Osteoblast (primary cell): ENCODE results near the gene BRICD5. TPM values are rescaled to one million over a fixed set of nuclear protein-coding genes. Genes with fewer than 3 reads are reported as not detected.

Experiments used
- DNase-seq: peaks from one replicate; pipeline ENCODE4 v3.0.0; 2011; ENCODE audit warnings: low spot score, mixed read lengths; ENCODE audit not compliant: insufficient read length; ENCODE audit errors: missing footprints
- H2AFZ ChIP-seq: 2 replicates; pipeline ENCODE4 v1.6.0; 2011; ENCODE audit warnings: mild to moderate bottlenecking, low read length
- H3K27ac ChIP-seq: 2 replicates; pipeline ENCODE4 v1.5.1; 2011; ENCODE audit warnings: mild to moderate bottlenecking, low read depth, low read length, moderate library complexity
- H3K27me3 ChIP-seq: 2 replicates; pipeline ENCODE4 v1.6.0; 2012; ENCODE audit warnings: mild to moderate bottlenecking, control low read depth, inconsistent platforms, low read length, moderate library complexity; ENCODE audit not compliant: insufficient read depth
- H3K36me3 ChIP-seq: 2 replicates; pipeline ENCODE4 v1.5.1; 2011; ENCODE audit warnings: mild to moderate bottlenecking, low read length, control low read depth, moderate library complexity; ENCODE audit not compliant: insufficient read depth
- H3K4me1 ChIP-seq: 2 replicates; pipeline ENCODE4 v1.5.1; 2011; ENCODE audit warnings: mild to moderate bottlenecking, low read length, control low read depth, moderate library complexity; ENCODE audit not compliant: insufficient read depth
- H3K4me2 ChIP-seq: 2 replicates; pipeline ENCODE4 v1.6.0; 2011; ENCODE audit warnings: mild to moderate bottlenecking, low read length; ENCODE audit not compliant: insufficient read depth
- H3K4me3 ChIP-seq: fragments of 200-600 bp; sonication (generic); 3 replicates; pipeline ENCODE4 v1.5.1; 2012; ENCODE audit warnings: mild to moderate bottlenecking, low read length, inconsistent platforms; ENCODE audit not compliant: insufficient read depth
- H3K79me2 ChIP-seq: 2 replicates; pipeline ENCODE4 v1.6.0; 2012; ENCODE audit warnings: mild to moderate bottlenecking, low read length, control low read depth, inconsistent platforms; ENCODE audit not compliant: insufficient read depth
- H3K9me3 ChIP-seq: 2 replicates; pipeline ENCODE4 v1.5.1; 2011; ENCODE audit warnings: low read depth, low read length, control low read depth
- H4K20me1 ChIP-seq: 2 replicates; pipeline ENCODE4 v1.6.0; 2012; ENCODE audit warnings: mild to moderate bottlenecking, low read length, control low read depth; ENCODE audit not compliant: insufficient read depth
- total RNA-seq: library from RNA; depleted of rRNA; stranded (reverse); fragments of >200 nt; gene quantifications from 2 replicates; pipeline ENCODE4 v1.2.3, GENCODE V29; 2012
- TF ChIP-seq, protein P1 (sequence below): IDR thresholded peaks from 2 replicates; pipeline ENCODE4 v1.5.1; 2011; ENCODE audit warnings: mild to moderate bottlenecking, low read depth, low read length, moderate library complexity; ENCODE audit errors: extremely low read depth

BRICD5 gene
- total RNA-seq, 1 donor, result 2.5 TPM

DNA sequence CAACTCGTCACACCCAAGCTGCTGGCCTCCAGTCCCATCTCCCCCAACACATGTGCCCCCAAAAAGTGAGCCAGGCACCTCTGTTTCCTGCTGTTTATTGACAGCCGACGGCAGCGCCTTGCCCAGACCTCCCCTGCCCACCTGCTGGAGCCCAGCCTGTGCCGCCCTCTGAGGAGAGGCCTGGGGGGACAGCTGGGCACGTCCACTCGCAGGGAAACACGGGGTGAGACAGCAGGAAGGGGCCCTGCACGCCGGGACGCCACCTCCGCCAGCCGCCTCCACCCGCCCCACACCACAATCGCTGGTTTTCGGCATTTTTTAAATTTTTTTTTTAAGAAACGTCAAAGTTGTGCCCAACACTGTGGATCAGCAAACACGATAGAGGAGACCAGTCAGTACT lies 33.6 kb downstream of the BRICD5 start:
- Histone ChIP-seq H3K9me3 (no peaks in the 10 kb centered on the region), H3K27me3 (no peaks in the 10 kb centered on the region), H2AFZ (no peak overlapping the region), H3K4me1 (no peaks in the 10 kb centered on the region), H3K27ac (no peak overlapping the region), H3K4me2 (no peak overlapping the region), H3K4me3 (no peak overlapping the region), H3K36me3 (peaks cover 42% of the 10 kb centered on the region), H4K20me1 (peaks cover 8% of the 10 kb centered on the region), H3K79me2 (no peaks in the 10 kb centered on the region)
- DNase-seq, result no peak
- TF ChIP-seq, protein P1, sequence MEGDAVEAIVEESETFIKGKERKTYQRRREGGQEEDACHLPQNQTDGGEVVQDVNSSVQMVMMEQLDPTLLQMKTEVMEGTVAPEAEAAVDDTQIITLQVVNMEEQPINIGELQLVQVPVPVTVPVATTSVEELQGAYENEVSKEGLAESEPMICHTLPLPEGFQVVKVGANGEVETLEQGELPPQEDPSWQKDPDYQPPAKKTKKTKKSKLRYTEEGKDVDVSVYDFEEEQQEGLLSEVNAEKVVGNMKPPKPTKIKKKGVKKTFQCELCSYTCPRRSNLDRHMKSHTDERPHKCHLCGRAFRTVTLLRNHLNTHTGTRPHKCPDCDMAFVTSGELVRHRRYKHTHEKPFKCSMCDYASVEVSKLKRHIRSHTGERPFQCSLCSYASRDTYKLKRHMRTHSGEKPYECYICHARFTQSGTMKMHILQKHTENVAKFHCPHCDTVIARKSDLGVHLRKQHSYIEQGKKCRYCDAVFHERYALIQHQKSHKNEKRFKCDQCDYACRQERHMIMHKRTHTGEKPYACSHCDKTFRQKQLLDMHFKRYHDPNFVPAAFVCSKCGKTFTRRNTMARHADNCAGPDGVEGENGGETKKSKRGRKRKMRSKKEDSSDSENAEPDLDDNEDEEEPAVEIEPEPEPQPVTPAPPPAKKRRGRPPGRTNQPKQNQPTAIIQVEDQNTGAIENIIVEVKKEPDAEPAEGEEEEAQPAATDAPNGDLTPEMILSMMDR, result no peak

DNA sequence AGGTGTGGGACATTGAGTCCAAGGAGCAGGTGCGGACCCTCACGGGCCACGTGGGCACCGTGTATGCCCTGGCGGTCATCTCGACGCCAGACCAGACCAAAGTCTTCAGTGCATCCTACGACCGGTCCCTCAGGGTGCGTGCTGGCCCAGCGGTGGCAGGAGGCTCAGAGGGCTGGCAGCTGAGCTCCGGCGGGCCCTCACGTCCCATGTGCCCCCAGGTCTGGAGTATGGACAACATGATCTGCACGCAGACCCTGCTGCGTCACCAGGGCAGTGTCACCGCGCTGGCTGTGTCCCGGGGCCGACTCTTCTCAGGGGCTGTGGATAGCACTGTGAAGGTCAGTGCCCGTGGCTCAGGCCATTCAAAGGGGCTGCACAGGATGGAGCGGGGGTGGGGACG lies 34.6 kb downstream of the BRICD5 start:
- H3K4me3 ChIP-seq, result no peak overlapping the region
- H3K27me3 ChIP-seq, result no peaks in the 10 kb centered on the region
- no peak overlapping the region for H3K4me2 ChIP-seq
- peaks cover 42% of the 10 kb centered on the region for H3K36me3 ChIP-seq
- DNase-seq, result no peak
- no peaks in the 10 kb centered on the region for H3K9me3 ChIP-seq
- H3K79me2 ChIP-seq, result no peaks in the 10 kb centered on the region
- H4K20me1 ChIP-seq, result peaks cover 8% of the 10 kb centered on the region
- TF ChIP-seq, protein P1, result no peak
- no peaks in the 10 kb centered on the region for H3K4me1 ChIP-seq
- no peak overlapping the region for H2AFZ ChIP-seq
- H3K27ac ChIP-seq, result no peak overlapping the region

DNA sequence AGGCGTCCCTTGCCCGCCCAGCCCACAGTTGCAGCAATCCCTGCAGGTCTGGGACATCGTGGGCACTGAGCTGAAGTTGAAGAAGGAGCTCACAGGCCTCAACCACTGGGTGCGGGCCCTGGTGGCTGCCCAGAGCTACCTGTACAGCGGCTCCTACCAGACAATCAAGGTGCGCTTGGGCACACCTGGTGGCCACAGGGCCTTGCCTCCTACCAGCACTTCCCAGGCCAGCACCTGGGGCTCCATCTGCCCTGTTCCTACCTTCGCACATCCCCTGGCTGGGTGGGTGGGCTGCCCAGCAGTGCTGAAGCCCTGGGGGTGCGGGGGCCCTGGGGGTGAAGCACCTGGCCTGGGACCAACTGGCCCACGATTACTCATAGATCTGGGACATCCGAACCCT lies 35.2 kb downstream of the BRICD5 start:
- no peaks in the 10 kb centered on the region for H3K27me3 ChIP-seq
- H3K27ac ChIP-seq, result no peak overlapping the region
- no peak overlapping the region for H3K4me3 ChIP-seq
- H4K20me1 ChIP-seq, result peaks cover 8% of the 10 kb centered on the region
- H3K79me2 ChIP-seq, result no peaks in the 10 kb centered on the region
- H2AFZ ChIP-seq, result no peak overlapping the region
- H3K36me3 ChIP-seq, result peaks cover 42% of the 10 kb centered on the region
- H3K4me2 ChIP-seq, result no peak overlapping the region
- TF ChIP-seq, protein P1, result no peak
- DNase-seq, result no peak
- H3K9me3 ChIP-seq, result no peaks in the 10 kb centered on the region
- no peaks in the 10 kb centered on the region for H3K4me1 ChIP-seq

- H4K20me1 ChIP-seq, result peaks cover 8% of the 10 kb centered on the region
- TF ChIP-seq, protein P1, result no peak
- H3K4me2 ChIP-seq, result no peak overlapping the region
- DNase-seq, result no peak
- H3K9me3 ChIP-seq, result no peaks in the 10 kb centered on the region
- no peak overlapping the region for H3K27ac ChIP-seq
- H3K27me3 ChIP-seq, result no peaks in the 10 kb centered on the region
- H3K79me2 ChIP-seq, result no peaks in the 10 kb centered on the region
- peaks cover 42% of the 10 kb centered on the region for H3K36me3 ChIP-seq
- H3K4me1 ChIP-seq, result no peaks in the 10 kb centered on the region
- H2AFZ ChIP-seq, result no peak overlapping the region
- H3K4me3 ChIP-seq, result no peak overlapping the region
These were observed 36.1 kb downstream of the BRICD5 start for GRCh38 chr16:2174396-2175131.
